ENCODE data around the gene EHD1. TPM values are rescaled to one million over a fixed set of nuclear protein-coding genes. Genes with fewer than 3 reads are reported as not detected.

The EHD1 gene
- total RNA-seq, 1 donor from 2014 or later = 101 TPM

DNA sequence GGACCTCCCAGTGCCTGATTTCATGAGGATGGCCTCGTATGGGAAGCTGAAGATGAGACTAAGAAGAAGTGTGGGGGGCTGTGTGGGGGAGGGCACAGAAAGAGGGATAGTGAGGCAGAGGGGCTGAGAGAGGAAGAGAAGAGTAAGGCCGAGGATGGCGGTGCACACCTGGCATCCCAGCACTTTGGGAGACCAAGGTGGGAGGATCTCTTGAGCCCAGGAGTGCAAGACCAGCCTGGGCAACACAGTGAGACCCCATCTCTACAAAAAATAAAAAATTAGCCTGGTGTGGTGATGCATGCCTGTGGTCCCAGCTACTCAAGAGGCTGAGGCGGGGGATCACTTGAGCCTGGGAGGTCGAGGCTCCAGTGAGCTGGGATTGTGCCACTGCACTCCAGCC, 13.5 kb upstream of the EHD1 start:
- Mint-ChIP-seq H3K9me3 (no peaks in the 10 kb centered on the region), H3K36me3 (ENCODE audit: low read depth) (peaks cover 4% of the 10 kb centered on the region), H3K27ac (peak overlapping the region; percentile 0), H3K27me3 (no peaks in the 10 kb centered on the region), H3K4me3 (no peak overlapping the region), H3K4me1 (peaks cover 16% of the 10 kb centered on the region)
- intact Hi-C loops (cut with micrococcal nuclease) = no loop called here
- no peak for DNase-seq

DNA sequence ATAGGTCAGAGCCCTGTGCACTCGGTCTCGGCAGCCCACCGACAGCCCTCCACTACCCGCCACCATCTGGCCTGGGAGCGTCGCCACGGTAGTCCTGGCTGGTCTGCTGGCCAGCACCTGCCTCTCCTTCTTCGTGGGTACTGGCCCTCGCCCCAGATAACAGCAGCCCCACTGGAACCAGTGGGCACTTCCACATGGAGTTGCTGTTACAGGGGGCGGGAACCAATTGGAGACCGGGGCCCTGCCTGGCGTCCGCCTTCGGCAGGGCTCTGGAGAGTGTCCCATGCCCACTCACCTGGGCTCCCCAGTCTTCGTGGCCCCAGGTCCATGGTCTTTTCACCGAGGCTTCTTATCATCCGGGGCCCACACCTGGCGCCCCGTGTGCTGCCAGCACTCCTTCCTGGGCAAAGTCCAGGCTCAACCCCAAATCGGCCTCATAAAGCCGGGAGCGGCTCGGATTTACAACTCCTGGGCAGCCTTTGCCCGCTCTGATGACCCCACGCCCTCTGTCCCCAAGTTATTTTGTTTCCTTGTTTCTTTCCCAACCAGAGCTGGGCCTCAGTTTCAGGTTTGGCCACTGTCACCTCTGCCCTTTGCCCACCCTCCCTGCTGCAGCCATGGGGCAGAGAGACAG, 12.9 kb upstream of the EHD1 start:
- peaks cover 16% of the 10 kb centered on the region for H3K4me1 Mint-ChIP-seq
- H3K4me3 Mint-ChIP-seq = no peak overlapping the region
- intact Hi-C loops (cut with micrococcal nuclease) = no loop called here
- H3K27ac Mint-ChIP-seq = no peak overlapping the region
- no peaks in the 10 kb centered on the region for H3K9me3 Mint-ChIP-seq
- DNase-seq = no peak
- no peaks in the 10 kb centered on the region for H3K27me3 Mint-ChIP-seq
- peaks cover 4% of the 10 kb centered on the region for H3K36me3 Mint-ChIP-seq (ENCODE audit: low read depth)

DNA sequence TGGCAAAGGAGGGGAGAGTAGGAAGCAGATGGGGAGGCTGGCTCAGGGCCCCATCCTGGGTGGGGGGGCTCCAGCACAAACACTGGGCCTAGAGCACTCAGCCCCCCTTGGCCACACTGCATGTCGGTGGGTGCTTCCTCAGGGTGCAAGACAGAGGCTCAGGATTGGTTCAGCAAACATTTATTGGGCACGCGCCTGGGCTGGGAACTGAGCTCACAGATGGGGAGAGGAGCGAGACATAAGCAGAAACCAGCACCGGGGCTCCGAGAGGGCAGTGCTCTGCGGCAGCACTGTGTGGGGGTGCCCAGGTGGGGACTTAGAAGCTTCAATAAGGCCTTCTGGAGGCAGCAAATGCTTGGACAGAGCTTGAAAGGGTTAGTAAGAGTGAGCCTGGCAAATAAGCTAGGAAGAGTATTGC, 12.1 kb upstream of the EHD1 start:
- intact Hi-C loops (cut with micrococcal nuclease) = no loop called here
- DNase-seq = no peak
- H3K4me1 Mint-ChIP-seq = peaks cover 23% of the 10 kb centered on the region
- H3K4me3 Mint-ChIP-seq = no peak overlapping the region
- no peaks in the 10 kb centered on the region for H3K27me3 Mint-ChIP-seq
- H3K36me3 Mint-ChIP-seq (ENCODE audit: low read depth) = peaks cover 4% of the 10 kb centered on the region
- H3K27ac Mint-ChIP-seq = no peak overlapping the region
- no peaks in the 10 kb centered on the region for H3K9me3 Mint-ChIP-seq

DNA sequence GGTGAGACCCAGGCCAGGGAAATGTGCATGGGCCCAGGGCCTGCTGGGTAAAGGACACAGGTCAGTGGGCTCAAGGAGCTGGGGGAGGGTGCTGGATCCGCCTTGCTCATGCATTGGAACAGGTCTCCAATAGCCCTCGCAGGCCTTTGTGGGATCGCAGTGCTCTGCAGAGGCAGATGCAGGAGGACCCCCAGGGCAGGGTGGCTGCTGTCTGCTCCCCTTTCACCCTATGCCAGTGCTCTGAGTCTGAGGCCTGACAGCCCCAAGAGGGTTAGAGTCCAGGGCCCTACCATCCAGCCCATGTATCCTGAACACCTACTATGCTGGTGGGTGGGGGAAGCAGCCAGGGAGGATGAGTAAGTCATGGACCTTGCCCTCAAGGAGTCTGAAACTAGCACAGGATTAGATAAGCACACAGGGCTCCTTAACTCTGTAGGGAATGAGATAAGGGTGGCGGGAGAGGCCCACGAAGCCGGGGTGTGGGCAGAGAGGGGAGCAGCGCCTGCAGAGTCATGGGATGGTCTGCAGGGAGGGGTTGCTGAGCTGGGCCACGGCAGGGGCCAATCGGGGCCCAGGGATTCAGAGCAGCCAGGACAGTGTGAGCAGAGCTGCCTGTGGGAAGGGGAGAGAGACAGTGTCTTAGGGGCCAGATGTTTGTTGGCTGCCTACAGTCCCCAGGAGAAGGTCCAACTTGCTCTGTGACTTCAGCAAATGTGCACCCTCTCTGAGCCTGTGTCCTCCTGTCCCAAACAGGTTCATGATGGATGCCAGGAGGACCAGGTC, 10.5 kb upstream of the EHD1 start:
- Mint-ChIP-seq H3K36me3 (ENCODE audit: low read depth) (no peaks in the 10 kb centered on the region), H3K27ac (no peak overlapping the region), H3K4me3 (no peak overlapping the region), H3K9me3 (no peaks in the 10 kb centered on the region), H3K27me3 (no peaks in the 10 kb centered on the region), H3K4me1 (peaks cover 30% of the 10 kb centered on the region)
- intact Hi-C loops (cut with micrococcal nuclease) = loop anchor here (1.0 kb wide), 2 partner anchors 11 to 42 kb away; partner anchors contain the start of gene EHD1
- DNase-seq = no peak

DNA sequence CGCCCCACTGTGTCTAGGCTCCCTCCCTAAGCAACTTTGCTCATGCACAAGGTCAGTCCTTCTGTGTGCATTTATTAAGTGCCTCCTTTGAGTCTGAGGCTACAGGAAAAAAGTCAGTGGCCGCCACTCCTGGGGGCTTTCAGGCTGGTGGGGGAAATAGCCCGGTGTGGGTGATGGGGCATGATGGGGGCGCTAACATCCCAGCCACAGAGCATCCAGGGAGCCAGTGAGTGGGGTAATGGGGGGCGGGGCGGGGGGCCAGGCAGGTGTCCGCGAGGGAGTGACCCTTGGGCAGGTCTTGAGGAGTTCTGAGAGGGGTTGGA, 9.9 kb upstream of the EHD1 start:
- no peaks in the 10 kb centered on the region for H3K27me3 Mint-ChIP-seq
- intact Hi-C loops (cut with micrococcal nuclease) = loop anchor here (1.0 kb wide), 2 partner anchors 10 to 41 kb away; partner anchors contain the start of gene EHD1
- no peak for DNase-seq
- H3K4me1 Mint-ChIP-seq = peaks cover 30% of the 10 kb centered on the region
- no peaks in the 10 kb centered on the region for H3K9me3 Mint-ChIP-seq
- H3K27ac Mint-ChIP-seq = peak overlapping the region; percentile 91
- H3K4me3 Mint-ChIP-seq = peak overlapping the region; percentile 73
- no peaks in the 10 kb centered on the region for H3K36me3 Mint-ChIP-seq (ENCODE audit: low read depth)

DNA sequence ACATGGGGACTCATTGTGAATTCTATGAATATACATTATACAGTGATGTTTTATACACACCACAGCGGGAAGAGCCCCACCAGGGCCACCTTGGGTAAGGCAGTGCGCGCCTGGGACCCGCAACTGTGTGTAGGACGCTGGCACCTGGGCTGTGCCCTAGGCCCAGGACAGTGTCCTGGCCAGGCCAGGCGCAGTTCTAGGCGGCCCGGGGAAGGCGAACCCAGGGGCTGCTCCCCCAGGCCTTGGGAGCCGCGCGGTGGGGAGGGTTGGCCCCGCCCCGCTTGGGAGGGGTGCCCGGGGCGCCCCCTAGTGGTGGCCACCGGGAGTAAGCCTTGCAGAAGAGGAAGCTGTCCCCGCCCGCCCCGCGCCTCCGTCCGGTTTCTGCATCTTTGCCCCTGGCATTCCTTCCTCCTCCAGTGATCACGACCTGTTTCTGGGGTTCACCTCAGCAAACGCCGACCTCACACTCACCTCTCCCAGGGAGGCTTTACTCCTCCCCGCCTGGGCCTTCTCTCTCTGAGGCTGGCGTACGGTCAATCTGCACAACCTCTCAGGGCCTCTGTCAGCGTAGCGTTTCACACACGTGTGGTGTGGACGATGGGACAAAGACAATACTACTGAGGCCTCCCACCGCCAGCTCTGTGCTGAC, 9.5 kb upstream of the EHD1 start:
- peak; percentile 96 for DNase-seq
- Mint-ChIP-seq H3K4me1 (peaks cover 30% of the 10 kb centered on the region), H3K4me3 (peak overlapping the region; percentile 73), H3K27me3 (no peaks in the 10 kb centered on the region), H3K36me3 (ENCODE audit: low read depth) (no peaks in the 10 kb centered on the region), H3K9me3 (no peaks in the 10 kb centered on the region), H3K27ac (peak overlapping the region; percentile 91)
- intact Hi-C loops (cut with micrococcal nuclease) = loop anchor here (1.0 kb wide), 2 partner anchors 10 to 41 kb away; partner anchors contain the start of gene EHD1

DNA sequence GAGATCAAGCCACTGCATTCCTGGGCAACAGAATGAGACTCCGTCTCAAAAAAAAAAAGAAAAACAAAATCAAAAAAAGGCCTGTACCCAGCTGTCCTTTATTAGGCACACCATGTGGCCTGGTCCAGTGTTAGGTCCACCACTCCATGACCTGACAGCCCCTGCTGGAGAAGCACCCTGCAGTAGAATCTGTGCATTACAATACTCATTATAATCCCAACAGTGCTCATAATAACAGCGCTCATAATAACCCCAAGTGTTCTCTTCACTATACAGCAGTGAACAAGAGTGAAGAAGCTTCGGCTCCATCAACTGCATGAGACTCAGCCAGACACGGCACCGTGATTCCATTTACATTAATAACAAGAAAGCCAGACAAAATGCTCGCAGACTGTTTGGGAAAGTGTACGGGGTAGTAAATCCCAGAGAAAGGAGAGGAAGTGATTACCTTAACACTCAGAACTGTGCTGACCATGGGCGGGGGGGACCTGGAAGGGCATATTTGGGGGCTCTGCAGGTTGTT, 8.9 kb upstream of the EHD1 start:
- no peaks in the 10 kb centered on the region for H3K9me3 Mint-ChIP-seq
- DNase-seq = no peak
- peak overlapping the region; percentile 4 for H3K4me3 Mint-ChIP-seq
- H3K36me3 Mint-ChIP-seq (ENCODE audit: low read depth) = no peaks in the 10 kb centered on the region
- intact Hi-C loops (cut with micrococcal nuclease) = no loop called here
- peaks cover 30% of the 10 kb centered on the region for H3K4me1 Mint-ChIP-seq
- no peaks in the 10 kb centered on the region for H3K27me3 Mint-ChIP-seq
- H3K27ac Mint-ChIP-seq = peak overlapping the region; percentile 78

DNA sequence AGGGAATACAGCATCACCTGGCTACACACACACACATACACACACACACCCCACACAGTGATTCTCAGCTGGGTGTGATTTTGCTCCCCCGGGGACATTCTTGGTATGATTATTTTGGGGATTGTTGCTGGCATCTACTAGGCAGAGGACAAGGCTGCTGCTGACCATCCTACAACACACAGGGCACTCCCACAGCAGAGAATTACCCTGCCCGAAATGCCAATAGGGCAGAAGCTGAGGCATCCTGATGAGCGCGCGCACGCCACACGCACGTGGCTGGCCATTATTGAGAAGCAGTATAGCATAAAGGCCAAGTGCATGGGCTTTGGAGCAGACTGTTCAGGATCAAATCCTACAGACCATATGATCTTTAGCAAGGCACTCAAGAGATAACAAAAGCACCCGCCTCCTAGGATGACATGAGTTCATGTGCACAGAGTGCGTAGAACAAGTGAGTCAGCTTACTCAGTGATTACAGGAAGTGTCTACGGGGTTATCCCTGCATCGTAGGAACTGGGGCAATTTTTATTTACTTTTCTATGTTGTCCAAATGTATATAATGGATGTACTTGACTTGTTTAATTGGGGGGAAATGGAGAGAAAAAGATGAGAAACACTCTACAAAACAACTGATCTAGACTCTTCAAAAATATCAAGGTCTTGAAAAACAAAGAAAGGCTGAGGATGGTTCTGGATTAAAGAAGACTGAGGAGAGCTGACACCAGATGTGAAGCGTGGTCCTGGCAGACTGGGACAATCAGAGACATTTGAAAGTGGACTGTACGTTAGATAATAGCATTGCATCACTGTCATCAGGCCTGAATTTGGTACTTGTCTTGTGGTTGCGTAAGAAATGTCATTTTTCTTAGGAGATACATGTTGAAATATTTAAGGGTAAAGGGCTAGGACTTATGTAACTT, 7.2 kb upstream of the EHD1 start:
- Mint-ChIP-seq H3K4me3 (peak overlapping the region; percentile 40), H3K27me3 (no peaks in the 10 kb centered on the region), H3K36me3 (ENCODE audit: low read depth) (no peaks in the 10 kb centered on the region), H3K27ac (peak overlapping the region; percentile 85), H3K4me1 (peaks cover 36% of the 10 kb centered on the region), H3K9me3 (no peaks in the 10 kb centered on the region)
- intact Hi-C loops (cut with micrococcal nuclease) = no loop called here
- DNase-seq = peak; percentile 85

DNA sequence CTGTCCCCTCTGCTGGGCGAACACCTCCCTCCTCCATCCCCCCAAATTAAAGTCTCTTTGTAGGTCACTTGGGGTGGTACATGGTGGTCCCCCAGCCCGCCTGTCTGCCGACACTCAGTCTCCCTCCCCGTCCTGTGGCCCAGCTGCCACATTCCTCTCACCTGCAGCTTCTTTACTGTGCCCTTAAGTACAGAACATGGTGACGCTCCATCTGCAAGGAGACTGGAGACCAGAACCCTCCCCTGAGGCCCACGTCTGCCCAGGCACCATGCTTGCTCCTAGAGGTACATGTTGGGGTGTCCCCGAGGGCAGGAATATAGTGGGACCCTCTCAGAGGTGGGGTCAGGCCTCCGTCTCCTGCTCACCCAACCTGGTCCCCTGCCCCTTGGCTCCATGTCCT, 5.6 kb upstream of the EHD1 start:
- Mint-ChIP-seq H3K9me3 (no peaks in the 10 kb centered on the region), H3K36me3 (ENCODE audit: low read depth) (no peaks in the 10 kb centered on the region), H3K4me1 (peaks cover 51% of the 10 kb centered on the region), H3K4me3 (no peak overlapping the region), H3K27me3 (no peaks in the 10 kb centered on the region), H3K27ac (peak overlapping the region; percentile 67)
- DNase-seq = no peak
- intact Hi-C loops (cut with micrococcal nuclease) = no loop called here

DNA sequence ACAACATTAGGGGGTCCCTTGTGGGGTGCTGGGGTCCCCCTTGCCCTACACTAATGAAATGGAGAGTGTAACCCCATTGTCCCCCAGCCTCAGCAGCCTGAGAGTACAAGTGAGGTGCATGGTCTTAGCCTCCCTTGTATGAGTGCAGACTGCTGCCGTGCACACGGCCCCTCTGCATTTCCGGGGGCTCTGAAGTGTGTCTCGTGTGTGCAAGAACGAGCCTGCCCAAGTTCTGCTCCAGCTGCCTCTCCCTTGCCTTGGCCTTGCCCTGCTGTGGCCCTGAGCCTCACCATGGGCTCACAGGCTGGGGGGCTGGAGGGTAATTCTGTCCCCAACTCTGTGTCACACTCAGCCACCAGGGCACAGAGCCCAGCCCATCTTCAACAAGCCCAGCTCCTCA, 5.2 kb upstream of the EHD1 start:
- no peak for DNase-seq
- Mint-ChIP-seq H3K27ac (peak overlapping the region; percentile 67), H3K9me3 (no peaks in the 10 kb centered on the region), H3K27me3 (no peaks in the 10 kb centered on the region), H3K4me1 (peaks cover 50% of the 10 kb centered on the region), H3K4me3 (no peak overlapping the region), H3K36me3 (ENCODE audit: low read depth) (no peaks in the 10 kb centered on the region)
- intact Hi-C loops (cut with micrococcal nuclease) = no loop called here

DNA sequence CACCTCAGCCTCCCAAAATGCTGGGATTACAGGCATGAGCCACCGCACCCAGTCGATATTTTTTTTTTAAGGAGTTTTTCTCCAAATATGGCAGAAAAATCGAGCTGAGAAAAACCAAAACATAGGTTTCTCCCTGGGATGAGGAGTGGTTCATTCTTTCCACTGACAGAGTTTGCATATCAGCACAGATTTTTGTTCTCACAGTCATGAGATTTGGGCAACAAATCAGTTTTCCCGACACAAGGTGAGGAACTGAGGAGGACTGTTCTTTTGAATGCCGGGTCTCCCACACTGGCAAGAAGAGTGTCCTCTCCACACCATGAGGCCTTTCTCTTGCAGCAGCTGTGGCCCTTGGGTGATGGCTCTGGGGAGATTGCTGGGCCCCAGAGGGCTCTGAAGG, 3.8 kb upstream of the EHD1 start:
- H3K27me3 Mint-ChIP-seq = no peaks in the 10 kb centered on the region

DNA sequence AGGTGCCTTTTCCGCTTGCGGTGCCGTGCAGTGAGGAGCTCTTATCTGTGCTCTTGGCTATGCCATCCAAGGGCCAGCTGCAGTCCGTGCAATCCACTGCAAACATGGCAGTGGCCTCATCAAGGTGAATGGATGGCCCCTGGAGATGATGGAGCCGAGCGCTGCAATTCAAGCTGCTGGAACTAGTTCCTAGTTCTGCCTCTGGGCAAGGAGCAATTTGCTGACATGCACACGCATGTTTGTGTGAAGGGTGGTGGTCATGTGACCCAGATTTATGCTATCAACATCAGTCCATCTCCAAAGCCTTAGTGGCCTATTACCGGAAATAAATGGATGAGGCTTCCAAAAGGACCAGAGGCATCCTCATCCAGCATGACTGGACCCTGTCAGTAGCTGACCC, 3.1 kb upstream of the EHD1 start:
- H3K27me3 Mint-ChIP-seq = no peaks in the 10 kb centered on the region
- H3K4me1 Mint-ChIP-seq = peaks cover 51% of the 10 kb centered on the region
- intact Hi-C loops (cut with micrococcal nuclease) = no loop called here
- H3K27ac Mint-ChIP-seq = peak overlapping the region; percentile 75
- no peaks in the 10 kb centered on the region for H3K9me3 Mint-ChIP-seq
- H3K36me3 Mint-ChIP-seq (ENCODE audit: low read depth) = peaks cover 10% of the 10 kb centered on the region
- DNase-seq = no peak
- peak overlapping the region; percentile 100 for H3K4me3 Mint-ChIP-seq

More for the DNA sequence above, 3.8 kb upstream of the EHD1 start:
- Mint-ChIP-seq H3K9me3 (no peaks in the 10 kb centered on the region), H3K27ac (no peak overlapping the region), H3K36me3 (ENCODE audit: low read depth) (peaks cover 3% of the 10 kb centered on the region), H3K4me3 (no peak overlapping the region), H3K4me1 (peaks cover 45% of the 10 kb centered on the region)
- no peak for DNase-seq
- intact Hi-C loops (cut with micrococcal nuclease) = no loop called here

DNA sequence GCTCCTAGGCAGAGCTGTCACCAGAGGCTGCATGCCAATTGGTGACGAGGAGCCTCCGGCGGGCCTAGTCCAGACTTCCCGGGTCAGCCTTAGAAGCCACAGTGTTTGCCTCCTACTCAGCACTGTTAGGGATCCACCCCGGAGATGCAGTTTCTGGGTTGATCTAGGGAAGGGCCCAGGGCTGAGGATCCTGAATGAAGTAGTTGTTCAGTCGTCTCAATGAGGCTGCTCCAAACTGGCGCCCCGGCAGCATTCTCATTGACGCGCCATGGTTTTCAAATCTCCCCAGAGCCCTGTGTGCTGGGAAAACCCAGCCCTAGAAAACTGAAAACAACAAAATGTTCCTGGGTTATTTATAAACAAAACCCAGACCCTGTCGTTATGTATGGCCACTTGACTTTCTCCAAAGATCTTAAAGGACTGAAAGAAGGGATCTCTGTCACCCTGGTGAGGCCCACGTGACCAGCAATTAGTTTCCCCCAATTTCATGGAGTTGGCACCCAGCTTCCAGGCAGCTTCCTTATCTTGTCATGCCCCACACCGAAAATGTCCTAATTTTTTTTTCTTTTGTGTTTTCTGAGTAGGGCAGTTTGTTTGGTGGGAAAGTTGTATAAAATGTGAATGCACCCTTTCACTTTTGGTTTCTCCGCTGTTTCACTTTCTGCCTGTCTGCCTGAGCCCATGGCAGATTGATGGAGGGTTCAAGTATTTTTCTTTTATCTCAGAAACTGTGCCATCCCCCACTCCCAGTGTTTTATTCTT, 2.0 kb upstream of the EHD1 start:
- no peaks in the 10 kb centered on the region for H3K9me3 Mint-ChIP-seq
- peak overlapping the region; percentile 97 for H3K27ac Mint-ChIP-seq
- H3K4me3 Mint-ChIP-seq = peak overlapping the region; percentile 100
- intact Hi-C loops (cut with micrococcal nuclease) = no loop called here
- no peaks in the 10 kb centered on the region for H3K27me3 Mint-ChIP-seq
- peaks cover 54% of the 10 kb centered on the region for H3K4me1 Mint-ChIP-seq
- peak; percentile 85 for DNase-seq
- H3K36me3 Mint-ChIP-seq (ENCODE audit: low read depth) = peaks cover 19% of the 10 kb centered on the region
